ENCODE measurements around the gene DCAF4.

The DCAF4 gene

DNA sequence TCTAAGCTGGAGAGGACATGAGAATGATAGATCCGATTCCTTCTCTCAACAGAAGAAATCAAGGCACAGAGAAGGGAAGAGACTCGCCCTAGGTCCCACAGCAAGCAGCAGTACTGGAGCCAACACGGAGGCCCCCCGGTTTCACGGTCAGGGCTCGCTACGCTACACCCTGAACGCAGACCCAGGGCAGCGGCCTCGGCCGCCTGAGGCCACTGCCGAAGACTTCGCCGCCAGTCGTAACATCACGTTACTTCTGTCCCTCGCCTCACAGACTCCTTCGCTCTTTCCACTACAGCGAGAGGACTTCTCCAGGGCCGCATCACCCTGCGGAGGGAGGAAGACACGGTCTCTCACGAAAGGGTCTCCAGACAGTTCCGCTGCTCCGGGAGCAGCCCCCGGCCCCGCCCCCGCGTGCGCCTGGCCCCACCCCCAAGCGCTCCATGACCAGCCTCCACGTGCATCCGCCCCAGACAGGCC is 411 bp upstream of the DCAF4 start:
- TF ChIP-seq, protein P1, sequence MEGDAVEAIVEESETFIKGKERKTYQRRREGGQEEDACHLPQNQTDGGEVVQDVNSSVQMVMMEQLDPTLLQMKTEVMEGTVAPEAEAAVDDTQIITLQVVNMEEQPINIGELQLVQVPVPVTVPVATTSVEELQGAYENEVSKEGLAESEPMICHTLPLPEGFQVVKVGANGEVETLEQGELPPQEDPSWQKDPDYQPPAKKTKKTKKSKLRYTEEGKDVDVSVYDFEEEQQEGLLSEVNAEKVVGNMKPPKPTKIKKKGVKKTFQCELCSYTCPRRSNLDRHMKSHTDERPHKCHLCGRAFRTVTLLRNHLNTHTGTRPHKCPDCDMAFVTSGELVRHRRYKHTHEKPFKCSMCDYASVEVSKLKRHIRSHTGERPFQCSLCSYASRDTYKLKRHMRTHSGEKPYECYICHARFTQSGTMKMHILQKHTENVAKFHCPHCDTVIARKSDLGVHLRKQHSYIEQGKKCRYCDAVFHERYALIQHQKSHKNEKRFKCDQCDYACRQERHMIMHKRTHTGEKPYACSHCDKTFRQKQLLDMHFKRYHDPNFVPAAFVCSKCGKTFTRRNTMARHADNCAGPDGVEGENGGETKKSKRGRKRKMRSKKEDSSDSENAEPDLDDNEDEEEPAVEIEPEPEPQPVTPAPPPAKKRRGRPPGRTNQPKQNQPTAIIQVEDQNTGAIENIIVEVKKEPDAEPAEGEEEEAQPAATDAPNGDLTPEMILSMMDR (IDR thresholded peaks at IDR 0.05; ENCODE audit: insufficient read depth, low read depth, low read length, missing control alignments): no peak
- peak overlapping the region; percentile 81 for H3K4me3 ChIP-seq (ENCODE audit: low read length)
- DNase-seq (ENCODE audit: low read depth): no peak

DNA sequence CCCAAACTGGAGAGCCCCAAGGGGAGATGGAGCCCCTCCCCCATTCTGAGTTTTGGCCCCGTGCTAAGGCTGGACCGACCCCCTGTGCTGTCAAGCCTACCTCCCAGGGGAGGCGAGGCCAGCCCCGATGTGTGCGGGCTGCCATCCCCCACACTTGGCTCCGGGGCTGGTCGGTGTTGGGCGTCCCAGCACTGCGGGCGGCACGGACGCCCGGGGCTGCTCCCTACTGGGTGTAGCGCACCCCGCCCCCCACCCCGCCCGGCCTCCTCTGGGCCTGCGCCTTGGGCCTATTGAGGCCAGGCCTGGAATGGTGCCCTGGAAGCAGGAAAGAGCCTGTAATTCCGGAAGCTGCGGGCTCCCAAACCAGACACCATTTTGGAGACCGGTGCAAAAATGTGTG is 2.6 kb downstream of the DCAF4 start:
- TF ChIP-seq, protein P1 (IDR thresholded peaks at IDR 0.05; ENCODE audit: insufficient read depth, low read depth, low read length, missing control alignments): no peak
- no peak for DNase-seq (ENCODE audit: low read depth)
- H3K4me3 ChIP-seq (ENCODE audit: low read length): no peak overlapping the region

DNA sequence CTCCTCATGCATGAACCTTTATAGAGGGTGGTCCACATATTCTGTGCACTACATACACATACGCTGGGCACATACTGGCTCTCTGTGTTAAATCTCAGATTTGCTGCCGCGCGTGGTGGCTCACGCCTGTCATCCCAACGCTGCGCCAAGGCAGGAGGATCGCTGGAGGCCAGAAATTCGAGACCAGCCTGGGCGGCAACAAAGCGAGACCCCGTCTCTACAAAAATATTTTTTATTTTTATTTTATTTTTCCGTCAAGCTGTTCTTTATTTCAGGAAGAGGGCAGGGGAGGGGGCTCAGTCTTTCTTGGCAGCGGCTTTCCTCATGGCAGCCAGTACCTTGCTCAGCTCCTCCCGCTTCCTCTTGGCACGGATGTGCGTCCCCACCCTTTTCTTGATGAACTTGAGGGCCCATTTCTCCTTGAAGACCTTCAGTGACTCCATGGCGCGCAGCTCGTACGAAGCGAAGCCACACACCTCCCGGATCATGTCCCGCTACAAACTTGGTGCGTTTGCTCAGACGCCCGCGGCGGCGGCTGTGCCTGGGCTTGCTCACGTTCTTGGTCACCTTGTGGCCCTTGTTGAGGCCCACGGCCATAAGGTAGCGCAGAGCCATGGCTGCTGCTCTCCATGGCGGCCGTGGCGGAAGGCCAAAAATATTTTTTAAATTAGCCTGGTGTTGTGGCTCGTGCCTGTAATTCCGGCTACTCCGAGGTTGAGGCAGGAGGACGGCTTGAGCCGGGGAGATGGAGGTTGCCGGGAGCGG is 3.2 kb downstream of the DCAF4 start:
- TF ChIP-seq, protein P1 (IDR thresholded peaks at IDR 0.05; ENCODE audit: insufficient read depth, low read depth, low read length, missing control alignments): no peak
- no peak for DNase-seq (ENCODE audit: low read depth)

DNA sequence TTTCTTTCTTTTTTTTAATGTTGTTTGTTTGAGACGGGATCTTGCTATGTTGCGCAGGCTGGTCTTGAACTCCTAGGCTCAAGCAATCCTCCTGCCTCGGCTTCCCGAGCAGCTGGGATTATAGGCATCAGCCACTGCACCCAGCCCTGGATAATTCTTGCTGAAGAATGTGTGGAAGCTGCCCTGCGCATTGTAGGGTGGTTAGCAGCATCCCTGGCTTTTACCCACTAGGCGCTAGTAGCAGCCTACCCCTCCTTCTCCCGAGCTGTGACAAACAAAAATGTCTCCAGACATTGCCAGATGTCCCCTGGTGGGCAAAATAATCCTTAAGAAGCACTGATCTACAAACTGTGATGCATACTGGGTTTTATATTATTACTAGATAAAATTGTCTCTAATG is 6.6 kb downstream of the DCAF4 start:
- no peak for DNase-seq (ENCODE audit: low read depth)
- H3K4me3 ChIP-seq (ENCODE audit: low read length): no peak overlapping the region
- TF ChIP-seq, protein P1 (IDR thresholded peaks at IDR 0.05; ENCODE audit: insufficient read depth, low read depth, low read length, missing control alignments): no peak

More for the DNA sequence above, 3.2 kb downstream of the DCAF4 start:
- H3K4me3 ChIP-seq (ENCODE audit: low read length): no peak overlapping the region

DNA sequence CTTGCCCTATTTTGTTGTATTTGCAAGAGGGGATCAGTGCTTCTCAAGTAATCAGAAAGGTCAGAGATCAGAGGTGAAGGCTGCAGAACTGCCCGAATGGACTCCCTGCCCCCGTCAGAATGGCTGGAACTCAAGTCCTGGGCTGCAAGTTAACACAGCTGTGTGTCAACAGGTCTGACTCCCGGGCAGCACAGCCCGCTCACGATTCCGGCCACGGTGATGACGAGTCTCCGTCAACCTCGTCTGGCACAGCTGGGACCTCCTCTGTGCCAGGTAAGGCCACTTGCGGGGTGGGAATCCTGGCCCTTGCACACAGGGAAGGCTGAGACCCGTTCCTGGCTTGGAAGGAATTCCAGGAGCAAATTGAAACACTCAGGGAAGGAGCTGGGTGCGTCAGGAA is 13.4 kb downstream of the DCAF4 start:
- H3K4me3 ChIP-seq (ENCODE audit: low read length): no peak overlapping the region
- DNase-seq (ENCODE audit: low read depth): no peak
- TF ChIP-seq, protein P1 (IDR thresholded peaks at IDR 0.05; ENCODE audit: insufficient read depth, low read depth, low read length, missing control alignments): no peak

DNA sequence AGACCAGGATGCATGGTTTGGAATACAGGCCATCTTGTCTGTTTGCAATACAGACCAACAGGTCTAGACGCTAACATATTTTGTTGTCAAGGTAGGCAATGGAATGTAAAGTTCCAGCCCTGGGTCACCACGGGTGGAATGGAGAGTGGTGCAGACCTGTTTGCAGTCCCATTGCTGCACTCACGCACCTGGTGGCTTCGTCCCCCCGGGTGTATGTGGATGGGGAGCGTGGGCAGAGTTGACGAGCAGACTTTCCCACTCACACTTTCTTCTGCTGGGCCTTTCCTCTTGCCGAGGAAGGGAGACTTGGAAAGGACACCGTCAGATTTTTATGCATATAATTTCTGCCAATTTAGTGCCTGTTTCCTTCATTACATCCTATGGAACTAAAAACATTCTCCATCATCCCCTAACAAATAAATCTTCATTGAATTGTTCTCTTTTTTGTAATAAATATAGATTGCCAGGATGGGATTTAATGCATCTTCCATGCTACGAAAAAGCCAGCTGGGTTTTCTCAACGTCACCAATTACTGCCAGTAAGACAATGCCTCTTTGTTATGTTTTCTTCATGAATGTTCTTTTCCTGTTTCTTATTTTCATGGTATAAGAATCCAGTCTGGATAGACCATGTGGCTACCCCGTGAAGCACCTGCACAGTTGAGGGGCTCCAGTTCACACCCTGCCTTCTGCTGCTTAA is 15.2 kb downstream of the DCAF4 start:
- TF ChIP-seq, protein P1 (IDR thresholded peaks at IDR 0.05; ENCODE audit: insufficient read depth, low read depth, low read length, missing control alignments): no peak
- no peak for DNase-seq (ENCODE audit: low read depth)
- H3K4me3 ChIP-seq (ENCODE audit: low read length): no peak overlapping the region

All from epithelial cell of esophagus (primary cell).